Caco-2 (cell line): ENCODE results near the gene KLHL2. TPM values are rescaled to one million over a fixed set of nuclear protein-coding genes. Genes with fewer than 3 reads are reported as not detected.

Source experiments
- BruUV-seq: library from RNA; stranded (reverse); fragments of 400-500 nt; replicated peaks from 2 replicates; lab custom pipeline; 2021; lab: Mats Ljungman, UMichigan
- CTCF ChIA-PET: fragments of 300-600 bp; sonication (Branson Sonifier 250); formaldehyde crosslinking; loops from one replicate; lab custom pipeline; 2022; ENCODE audit warnings: antibody characterized with exemption; lab: Charles Lee
- POLR2A ChIA-PET: fragments of 300-600 bp; sonication (Branson Sonifier 250); formaldehyde crosslinking; loops from one replicate; lab custom pipeline; 2022; ENCODE audit warnings: antibody characterized with exemption; lab: Charles Lee
- DNase-seq, 2 experiments: peaks; one replicate each; pipeline versions ENCODE4 v3.0.0 to v3.0.0-alpha.2; 2020 to 2022
- H3K27me3 ChIP-seq: replicated peaks from 2 replicates; pipeline ENCODE4 v1.6.0; 2011; ENCODE audit warnings: low read length; ENCODE audit not compliant: control insufficient read depth, insufficient read depth
- H3K36me3 ChIP-seq: 2 replicates; pipeline ENCODE4 v1.5.1; 2011; ENCODE audit warnings: low read length; ENCODE audit not compliant: control insufficient read depth, insufficient read depth
- H3K4me1 ChIP-seq: fragments of 250-450 bp; sonication (Bioruptor Pico); 2 replicates; pipeline ENCODE4 v1.5.1; 2020; ENCODE audit warnings: mild to moderate bottlenecking
- H3K4me3 ChIP-seq: 2 replicates; pipeline ENCODE4 v1.5.1; 2011; ENCODE audit warnings: low read depth, mild to moderate bottlenecking, control low read depth, low read length
- H3K9me3 ChIP-seq: fragments of 250-450 bp; sonication (Bioruptor Pico); 2 replicates; pipeline ENCODE4 v1.5.1; 2020; ENCODE audit warnings: mild to moderate bottlenecking, moderate library complexity
- H3K27ac Mint-ChIP-seq: one replicate; pipeline ENCODE4 v1.8.0; 2022; ENCODE audit warnings: mixed read lengths; ENCODE audit not compliant: unreplicated experiment
- H3K27me3 Mint-ChIP-seq: one replicate; pipeline ENCODE4 v1.8.0; 2022; ENCODE audit warnings: mixed read lengths; ENCODE audit not compliant: insufficient read depth, unreplicated experiment
- H3K36me3 Mint-ChIP-seq: one replicate; pipeline ENCODE4 v1.8.0; 2022; ENCODE audit warnings: mild to moderate bottlenecking, mixed read lengths; ENCODE audit not compliant: insufficient read depth, unreplicated experiment
- H3K4me1 Mint-ChIP-seq: one replicate; pipeline ENCODE4 v1.8.0; 2022; ENCODE audit warnings: low read depth, mixed read lengths; ENCODE audit not compliant: unreplicated experiment
- H3K4me3 Mint-ChIP-seq: one replicate; pipeline ENCODE4 v1.8.0; 2022; ENCODE audit warnings: mild to moderate bottlenecking, moderate library complexity, mixed read lengths; ENCODE audit not compliant: unreplicated experiment
- H3K9me3 Mint-ChIP-seq: one replicate; pipeline ENCODE4 v1.8.0; 2022; ENCODE audit warnings: mixed read lengths; ENCODE audit not compliant: unreplicated experiment
- intact Hi-C: fragments of 100-400 bp; cut with micrococcal nuclease; formaldehyde crosslinking; loops from one replicate; pipeline ENCODE4 v1.10.0; 2022; ENCODE audit not compliant: unreplicated experiment
- total RNA-seq: library from RNA; stranded (reverse); gene quantifications from 2 replicates; pipeline ENCODE4 v1.2.3, GENCODE V29; 2022
- TF ChIP-seq, protein P1 (sequence below), 2 experiments: fragments of 200-600 bp in 1 of 2; IDR thresholded peaks; 1 replicate in 1 of 2; 2 replicates in 1 of 2; pipeline versions ENCODE4 v1.5.1 to v1.8.0; 2011 to 2022; ENCODE audit warnings: antibody characterized with exemption in 1 of 2, control low read depth in 1 of 2, inconsistent platforms in 1 of 2, low read depth in 1 of 2, low read length in 1 of 2, mild to moderate bottlenecking in 1 of 2, moderate library complexity in 1 of 2; ENCODE audit not compliant: insufficient read depth in 1 of 2, severe bottlenecking in 1 of 2, unreplicated experiment in 1 of 2

The KLHL2 gene
- total RNA-seq, 1 experiment from 2014 or later: 15.9 TPM

DNA sequence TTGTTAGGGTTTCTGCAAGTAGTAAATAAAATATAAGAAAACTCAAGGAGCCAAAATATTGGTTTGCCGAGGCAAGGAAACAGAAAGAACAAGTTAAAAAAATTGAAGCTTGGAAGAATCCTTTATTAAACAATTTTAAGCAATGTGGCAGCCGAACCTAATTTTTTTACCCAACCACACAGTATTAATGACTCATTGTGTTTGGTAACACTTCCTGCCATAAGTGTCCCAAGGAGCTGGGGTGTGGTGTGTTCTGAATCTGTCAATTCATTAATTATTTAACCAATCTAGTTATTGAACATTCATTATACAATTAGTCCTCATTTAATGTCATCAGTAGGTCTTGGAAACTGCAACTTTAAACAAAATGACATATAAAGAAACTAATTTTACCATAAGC is 152.1 kb downstream of the KLHL2 start:
- Histone ChIP-seq H3K27me3 (no peaks in the 10 kb centered on the region), H3K36me3 (no peaks in the 10 kb centered on the region), H3K9me3 (no peaks in the 10 kb centered on the region), H3K4me1 (no peaks in the 10 kb centered on the region), H3K4me3 (no peak overlapping the region)
- CTCF ChIA-PET: interaction anchor here (1.6 kb wide), 1 partner anchor 15 kb away, joined by 3 read pairs; no protein-coding TSS in a partner anchor
- POLR2A ChIA-PET: no interaction called here
- Mint-ChIP-seq H3K4me3 (no peak overlapping the region), H3K27ac (no peak overlapping the region), H3K36me3 (no peaks in the 10 kb centered on the region), H3K9me3 (no peaks in the 10 kb centered on the region), H3K27me3 (peaks cover 6% of the 10 kb centered on the region), H3K4me1 (no peaks in the 10 kb centered on the region)
- intact Hi-C loops: no loop called here
- no TSS peak for BruUV-seq
- TF ChIP-seq, protein P1, sequence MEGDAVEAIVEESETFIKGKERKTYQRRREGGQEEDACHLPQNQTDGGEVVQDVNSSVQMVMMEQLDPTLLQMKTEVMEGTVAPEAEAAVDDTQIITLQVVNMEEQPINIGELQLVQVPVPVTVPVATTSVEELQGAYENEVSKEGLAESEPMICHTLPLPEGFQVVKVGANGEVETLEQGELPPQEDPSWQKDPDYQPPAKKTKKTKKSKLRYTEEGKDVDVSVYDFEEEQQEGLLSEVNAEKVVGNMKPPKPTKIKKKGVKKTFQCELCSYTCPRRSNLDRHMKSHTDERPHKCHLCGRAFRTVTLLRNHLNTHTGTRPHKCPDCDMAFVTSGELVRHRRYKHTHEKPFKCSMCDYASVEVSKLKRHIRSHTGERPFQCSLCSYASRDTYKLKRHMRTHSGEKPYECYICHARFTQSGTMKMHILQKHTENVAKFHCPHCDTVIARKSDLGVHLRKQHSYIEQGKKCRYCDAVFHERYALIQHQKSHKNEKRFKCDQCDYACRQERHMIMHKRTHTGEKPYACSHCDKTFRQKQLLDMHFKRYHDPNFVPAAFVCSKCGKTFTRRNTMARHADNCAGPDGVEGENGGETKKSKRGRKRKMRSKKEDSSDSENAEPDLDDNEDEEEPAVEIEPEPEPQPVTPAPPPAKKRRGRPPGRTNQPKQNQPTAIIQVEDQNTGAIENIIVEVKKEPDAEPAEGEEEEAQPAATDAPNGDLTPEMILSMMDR (IDR thresholded peaks at IDR 0.05; ENCODE audit: insufficient read depth in 1 of 2, low read depth in 1 of 2, low read length in 1 of 2, severe bottlenecking in 1 of 2, unreplicated experiment in 1 of 2): no peak
- no peak for DNase-seq

DNA sequence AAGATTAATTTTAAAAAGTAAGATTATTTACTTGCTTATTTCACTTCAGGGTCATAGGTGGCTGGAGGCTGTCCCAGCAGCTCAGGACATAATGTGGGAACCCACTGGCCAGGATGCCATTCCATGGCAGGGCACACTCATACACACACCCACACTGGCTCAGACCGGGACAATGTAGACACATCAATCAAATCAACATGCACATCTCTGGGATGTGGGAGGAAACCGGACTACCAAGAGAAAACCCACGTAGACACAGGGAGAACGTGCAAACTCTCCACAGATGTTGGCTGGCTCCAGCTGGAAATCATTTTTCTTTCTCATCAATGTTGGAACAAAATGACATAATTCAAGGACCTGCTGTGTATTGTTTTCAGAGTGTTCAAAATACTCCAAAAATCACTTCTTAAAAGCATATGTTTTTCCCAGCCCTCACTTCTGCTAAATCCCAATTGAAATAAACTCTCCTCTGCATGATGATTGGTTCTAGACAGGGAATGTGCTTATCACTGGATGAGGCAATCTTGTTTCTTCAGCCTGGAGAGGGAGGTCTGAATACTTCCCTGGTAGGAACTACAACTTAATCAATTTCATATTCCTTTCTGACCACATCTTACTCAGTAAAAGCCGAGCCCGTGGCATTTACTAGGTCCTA is 152.8 kb downstream of the KLHL2 start:
- CTCF ChIA-PET: interaction anchor here (1.6 kb wide), 1 partner anchor 16 kb away, joined by 3 read pairs; no protein-coding TSS in a partner anchor
- intact Hi-C loops: no loop called here
- peaks cover 6% of the 10 kb centered on the region for H3K27me3 Mint-ChIP-seq
- H3K4me1 Mint-ChIP-seq: no peaks in the 10 kb centered on the region
- H3K4me3 Mint-ChIP-seq: no peak overlapping the region
- H3K27ac Mint-ChIP-seq: no peak overlapping the region
- no TSS peak for BruUV-seq
- H3K9me3 Mint-ChIP-seq: no peaks in the 10 kb centered on the region
- H3K27me3 ChIP-seq: no peaks in the 10 kb centered on the region
- POLR2A ChIA-PET: no interaction called here
- H3K4me1 ChIP-seq: no peaks in the 10 kb centered on the region; the same call in 1 of the 2 replicates
- no peak for DNase-seq
- no peaks in the 10 kb centered on the region for H3K36me3 ChIP-seq
- TF ChIP-seq, protein P1 (IDR thresholded peaks at IDR 0.05; ENCODE audit: insufficient read depth in 1 of 2, low read depth in 1 of 2, low read length in 1 of 2, severe bottlenecking in 1 of 2, unreplicated experiment in 1 of 2): no peak
- H3K9me3 ChIP-seq: no peaks in the 10 kb centered on the region
- H3K36me3 Mint-ChIP-seq: no peaks in the 10 kb centered on the region
- H3K4me3 ChIP-seq: no peak overlapping the region

DNA sequence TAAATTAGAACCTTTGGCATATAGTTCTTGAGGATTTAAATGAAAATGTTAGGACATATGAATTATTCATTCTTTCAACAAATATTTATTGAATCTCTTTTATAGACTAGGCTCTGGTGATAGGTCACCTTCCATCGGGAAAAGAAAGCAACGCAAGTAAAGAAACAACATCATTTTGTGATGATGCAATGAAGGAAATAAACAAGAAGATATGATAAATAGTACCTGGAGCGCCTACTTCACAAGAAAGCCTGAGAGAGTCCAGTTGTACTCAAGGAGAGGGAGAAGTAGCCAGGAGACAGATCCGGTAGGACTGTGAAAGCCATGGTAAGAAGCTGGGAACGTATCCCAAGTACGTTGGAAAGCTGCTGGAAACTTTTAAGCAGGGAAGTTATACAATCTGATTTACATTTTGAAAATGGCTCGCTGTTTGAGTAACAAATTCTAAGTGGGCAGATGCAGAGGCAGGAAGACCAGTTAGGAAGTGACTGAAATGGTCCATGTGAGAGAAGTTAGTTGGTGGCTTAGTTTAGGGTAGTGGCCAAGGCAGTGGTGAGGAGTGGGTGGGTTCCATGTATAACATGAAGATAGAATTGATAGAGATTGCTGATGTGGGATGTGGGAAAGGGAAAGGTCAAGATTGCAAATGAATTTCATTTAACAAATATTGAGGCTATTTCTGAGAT is 153.8 kb downstream of the KLHL2 start:
- H3K4me3 ChIP-seq: no peak overlapping the region
- no TSS peak for BruUV-seq
- Mint-ChIP-seq H3K27me3 (peaks cover 6% of the 10 kb centered on the region), H3K27ac (no peak overlapping the region), H3K9me3 (no peaks in the 10 kb centered on the region), H3K36me3 (no peaks in the 10 kb centered on the region), H3K4me1 (no peaks in the 10 kb centered on the region), H3K4me3 (no peak overlapping the region)
- H3K4me1 ChIP-seq: no peaks in the 10 kb centered on the region; the same call in 1 of the 2 replicates
- ChIA-PET POLR2A (no interaction called here), CTCF (no interaction called here)
- intact Hi-C loops: no loop called here
- H3K36me3 ChIP-seq: no peaks in the 10 kb centered on the region
- no peak for DNase-seq
- TF ChIP-seq, protein P1 (IDR thresholded peaks at IDR 0.05; ENCODE audit: insufficient read depth in 1 of 2, low read depth in 1 of 2, low read length in 1 of 2, severe bottlenecking in 1 of 2, unreplicated experiment in 1 of 2): no peak
- H3K27me3 ChIP-seq: no peaks in the 10 kb centered on the region
- no peaks in the 10 kb centered on the region for H3K9me3 ChIP-seq
